ENCODE data around the gene CAVIN1. TPM values are rescaled to one million over a fixed set of nuclear protein-coding genes. Genes with fewer than 3 reads are reported as not detected.
"Not testable (repeated sequence)": the region's sequence is repeated elsewhere in the genome, so short reads cannot be mapped to it uniquely, and the experiment has no call there.

CAVIN1 gene
- total RNA-seq, 2 donors from 2014 or later, result 0.51 to 3.1 TPM

- Mint-ChIP-seq H3K27ac (no peak overlapping the region), H3K4me3 (peak overlapping the region; percentile 61), H3K36me3 (ENCODE audit: low read depth) (no peaks in the 10 kb centered on the region), H3K27me3 (ENCODE audit: insufficient read depth) (peaks cover 66% of the 10 kb centered on the region), H3K9me3 (no peaks in the 10 kb centered on the region), H3K4me1 (peaks cover 10% of the 10 kb centered on the region)
- Histone ChIP-seq H3K27ac (ENCODE audit: low read depth, low read length) (no peak overlapping the region), H3K36me3 (ENCODE audit: control insufficient read depth, insufficient read depth, low read length) (no peaks in the 10 kb centered on the region), H3K9ac (ENCODE audit: extremely low read depth, low read length, poor library complexity, severe bottlenecking) (no peak overlapping the region), H3K4me3 (ENCODE audit: low read length) (no peak overlapping the region), H3K27me3 (ENCODE audit: control insufficient read depth, insufficient read depth, low read length, poor library complexity, severe bottlenecking) (peaks cover 68% of the 10 kb centered on the region), H3K4me1 (ENCODE audit: control insufficient read depth, insufficient read depth, low read length) (no peaks in the 10 kb centered on the region), H3K9me3 (ENCODE audit: control insufficient read depth, low read length) (no peaks in the 10 kb centered on the region)
- 63% methylated on average over 6 of the region's 6 CpGs; no CpG with 5 or more reads in 1 of the 2 experiments for WGBS, 2 experiments (ENCODE audit: insufficient coverage in 1 of 2, insufficient read length in 1 of 2)
- no peak for TF ChIP-seq CTCF (conservative IDR thresholded peaks at IDR 0.05)
- no peak for DNase-seq
Measured at GRCh38 chr17:42421136-42421506, 1.9 kb downstream of the CAVIN1 start.

GRCh38 chr17:42417981-42418380, 5.1 kb downstream of the CAVIN1 start:
- WGBS, 2 experiments (ENCODE audit: insufficient coverage in 1 of 2, insufficient read length in 1 of 2), result 80 to 81% methylated on average over 1 to 2 of the region's 5 CpGs
- H3K27ac Mint-ChIP-seq, result not testable (repeated sequence)

GRCh38 chr17:42414704-42415409, 8.2 kb downstream of the CAVIN1 start:
- peaks cover 5% of the 10 kb centered on the region for H3K27me3 ChIP-seq (ENCODE audit: control insufficient read depth, insufficient read depth, low read length, poor library complexity, severe bottlenecking)
- no peaks in the 10 kb centered on the region for H3K36me3 ChIP-seq (ENCODE audit: control insufficient read depth, insufficient read depth, low read length)
- Mint-ChIP-seq H3K4me1 (no peaks in the 10 kb centered on the region), H3K36me3 (ENCODE audit: low read depth) (no peaks in the 10 kb centered on the region), H3K9me3 (no peaks in the 10 kb centered on the region), H3K4me3 (no peak overlapping the region), H3K27me3 (ENCODE audit: insufficient read depth) (peaks cover 8% of the 10 kb centered on the region), H3K27ac (no peak overlapping the region)
- 89 to 100% methylated on average over 2 to 7 of the region's 7 CpGs for WGBS, 2 experiments (ENCODE audit: insufficient coverage in 1 of 2, insufficient read length in 1 of 2)
- H3K9me3 ChIP-seq (ENCODE audit: control insufficient read depth, low read length), result no peaks in the 10 kb centered on the region
- H3K9ac ChIP-seq (ENCODE audit: extremely low read depth, low read length, poor library complexity, severe bottlenecking), result no peak overlapping the region
- H3K27ac ChIP-seq (ENCODE audit: low read depth, low read length), result no peak overlapping the region
- no peaks in the 10 kb centered on the region for H3K4me1 ChIP-seq (ENCODE audit: control insufficient read depth, insufficient read depth, low read length)
- peak; percentile 67 for DNase-seq
- no peak for TF ChIP-seq CTCF (conservative IDR thresholded peaks at IDR 0.05)
- H3K4me3 ChIP-seq (ENCODE audit: low read length), result no peak overlapping the region

More at GRCh38 chr17:42417981-42418380, 5.1 kb downstream of the CAVIN1 start:
- H3K4me3 Mint-ChIP-seq; H3K9me3 ChIP-seq (ENCODE audit: control insufficient read depth, low read length); DNase-seq; H3K9ac ChIP-seq (ENCODE audit: extremely low read depth, low read length, poor library complexity, severe bottlenecking); H3K9me3 Mint-ChIP-seq; H3K36me3 Mint-ChIP-seq (ENCODE audit: low read depth); H3K27ac ChIP-seq (ENCODE audit: low read depth, low read length); H3K36me3 ChIP-seq (ENCODE audit: control insufficient read depth, insufficient read depth, low read length); H3K4me1 ChIP-seq (ENCODE audit: control insufficient read depth, insufficient read depth, low read length); H3K4me3 ChIP-seq (ENCODE audit: low read length); H3K4me1 Mint-ChIP-seq: not testable (repeated sequence)
- peaks cover 37% of the 10 kb centered on the region for H3K27me3 Mint-ChIP-seq (ENCODE audit: insufficient read depth)
- peaks cover 36% of the 10 kb centered on the region for H3K27me3 ChIP-seq (ENCODE audit: control insufficient read depth, insufficient read depth, low read length, poor library complexity, severe bottlenecking)

Measured in endodermal cell (in vitro differentiated cells).